Tibial nerve (tissue), 4 donors: ENCODE results near the gene UBA52. TPM values are rescaled to one million over a fixed set of nuclear protein-coding genes. Genes with fewer than 3 reads are reported as not detected.

ENCODE experiments used
- DNase-seq, 2 donors: peaks; one replicate each; pipeline ENCODE4 v3.0.0-alpha.2; 2019; ENCODE audit warnings: low spot score in 2 of 2
- H3K27ac ChIP-seq, 4 donors: fragments of 200-600 bp; sonication (generic) in 3 of 4; one replicate each; pipeline ENCODE4 v1.5.1; 2017 to 2019; ENCODE audit warnings: mild to moderate bottlenecking in 1 of 4
- H3K27me3 ChIP-seq, 2 donors: fragments of 200-600 bp; sonication (generic) in 1 of 2; one replicate each; pipeline versions ENCODE4 v1.5.1 to v1.6.0; 2017 to 2019
- H3K36me3 ChIP-seq, 3 donors: fragments of 200-600 bp; sonication (generic); one replicate each; pipeline ENCODE4 v1.5.1; 2018 to 2019
- H3K4me1 ChIP-seq, 4 donors: fragments of 200-600 bp; sonication (generic) in 3 of 4; one replicate each; pipeline ENCODE4 v1.5.1; 2017 to 2019
- H3K4me3 ChIP-seq, 4 donors: fragments of 200-600 bp; sonication (generic) in 3 of 4; one replicate each; pipeline ENCODE4 v1.5.1; 2017 to 2019; ENCODE audit warnings: mild to moderate bottlenecking in 1 of 4, moderate library complexity in 1 of 4
- H3K9me3 ChIP-seq, 4 donors: fragments of 200-600 bp; sonication (generic) in 3 of 4; one replicate each; pipeline ENCODE4 v1.5.1; 2017 to 2019
- CTCF ChIP-seq, 5 experiments: fragments of 200-600 bp in 3 of 5; fragments of 450-650 bp in 2 of 5; sonication (generic) in 3 of 5; IDR thresholded peaks; one replicate each; pipeline ENCODE4 v1.5.1; 2016 to 2019; ENCODE audit warnings: antibody characterized with exemption in 5 of 5, mild to moderate bottlenecking in 3 of 5, moderate library complexity in 2 of 5
- EP300 ChIP-seq, 2 donors: sonication (generic); formaldehyde crosslinking; IDR thresholded peaks; one replicate each; pipeline ENCODE4 v1.6.1; 2017; ENCODE audit warnings: antibody characterized with exemption in 2 of 2, mild to moderate bottlenecking in 1 of 2
- POLR2A ChIP-seq, 2 donors: fragments of 450-650 bp; IDR thresholded peaks; one replicate each; pipeline ENCODE4 v1.6.1; 2017; ENCODE audit warnings: antibody characterized with exemption in 2 of 2, mild to moderate bottlenecking in 2 of 2, moderate library complexity in 2 of 2
- WGBS, 2 donors: methylation state at CpG; one replicate each; pipeline ENCODE4 v1.1.5; 2018; 5-methylcytosine and 5-hydroxymethylcytosine counted together
- total RNA-seq, 4 donors: library from RNA; depleted of rRNA; stranded (reverse); fragments of >200 nt; gene quantifications; one replicate each; pipeline ENCODE4 v1.1.0, GENCODE V29; 2016

The UBA52 gene
- total RNA-seq, 4 donors from 2014 or later: 504 to 826 (median 521) TPM

- 94 to 96% methylated on average over 3 of the region's 3 CpGs for WGBS, 2 donors
Measured at GRCh38 chr19:18616023-18616422, 44.4 kb downstream of the UBA52 start.

GRCh38 chr19:18617562-18617961, 45.9 kb downstream of the UBA52 start:
- Histone ChIP-seq H3K4me1 (peaks cover 0 to 10% (median 4%) of the 10 kb centered on the region in 4 donors), H3K36me3 (no peaks in the 10 kb centered on the region), H3K9me3 (no peaks in the 10 kb centered on the region), H3K27me3 (peaks cover 2 to 52% of the 10 kb centered on the region in 2 donors), H3K27ac (no peak overlapping the region), H3K4me3 (no peak overlapping the region)
- no peak for TF ChIP-seq CTCF (IDR thresholded peaks at IDR 0.05)
- no peak for TF ChIP-seq POLR2A (IDR thresholded peaks at IDR 0.05)
- no peak for TF ChIP-seq EP300 (IDR thresholded peaks at IDR 0.05)
- DNase-seq: no peak

More at GRCh38 chr19:18616023-18616422, 44.4 kb downstream of the UBA52 start:
- H3K36me3 ChIP-seq: no peaks in the 10 kb centered on the region
- H3K4me3 ChIP-seq: no peak overlapping the region
- H3K27ac ChIP-seq: no peak overlapping the region
- H3K4me1 ChIP-seq: peaks cover 0 to 26% (median 19%) of the 10 kb centered on the region in 4 donors
- H3K27me3 ChIP-seq: peaks cover 4 to 67% of the 10 kb centered on the region in 2 donors
- no peaks in the 10 kb centered on the region for H3K9me3 ChIP-seq
- no peak for TF ChIP-seq POLR2A (IDR thresholded peaks at IDR 0.05)
- TF ChIP-seq EP300 (IDR thresholded peaks at IDR 0.05): no peak
- TF ChIP-seq CTCF (IDR thresholded peaks at IDR 0.05): no peak
- DNase-seq: no peak

- H3K4me1 ChIP-seq: peaks cover 0 to 3% (median under 1%) of the 10 kb centered on the region in 4 donors
- TF ChIP-seq CTCF (IDR thresholded peaks at IDR 0.05): no peak
- no peaks in the 10 kb centered on the region for H3K9me3 ChIP-seq
- no peak for DNase-seq
- H3K27ac ChIP-seq: no peak overlapping the region
- H3K27me3 ChIP-seq: peaks cover 0 to 45% of the 10 kb centered on the region in 2 donors
- WGBS, 2 donors: 97 to 98% methylated on average over 12 to 13 of the region's 13 CpGs
- no peak overlapping the region for H3K4me3 ChIP-seq
- H3K36me3 ChIP-seq: no peaks in the 10 kb centered on the region
Measured at GRCh38 chr19:18618236-18618635, 46.6 kb downstream of the UBA52 start.

- no peak overlapping the region for H3K4me3 ChIP-seq
- H3K27me3 ChIP-seq: peaks cover 0 to 24% of the 10 kb centered on the region in 2 donors
- no peaks in the 10 kb centered on the region for H3K9me3 ChIP-seq
- no peaks in the 10 kb centered on the region for H3K36me3 ChIP-seq
- no peak overlapping the region for H3K27ac ChIP-seq
- TF ChIP-seq EP300 (IDR thresholded peaks at IDR 0.05) (no peak), CTCF (IDR thresholded peaks at IDR 0.05) (no peak), POLR2A (IDR thresholded peaks at IDR 0.05) (no peak)
- WGBS, 2 donors: 86 to 94% methylated on average over 10 of the region's 10 CpGs
- no peak for DNase-seq
- H3K4me1 ChIP-seq: no peaks in the 10 kb centered on the region
Measured at GRCh38 chr19:18620311-18620710, 48.7 kb downstream of the UBA52 start.

- Histone ChIP-seq H3K27me3 (peaks cover 0 to 19% of the 10 kb centered on the region in 2 donors), H3K36me3 (no peaks in the 10 kb centered on the region), H3K27ac (no peak overlapping the region), H3K4me3 (no peak overlapping the region), H3K9me3 (no peaks in the 10 kb centered on the region), H3K4me1 (no peaks in the 10 kb centered on the region)
- no peak for TF ChIP-seq EP300 (IDR thresholded peaks at IDR 0.05)
- TF ChIP-seq CTCF (IDR thresholded peaks at IDR 0.05): no peak
- no peak for TF ChIP-seq POLR2A (IDR thresholded peaks at IDR 0.05)
- no peak for DNase-seq
- 81 to 85% methylated on average over 6 to 7 of the region's 7 CpGs for WGBS, 2 donors
Measured at GRCh38 chr19:18620902-18621301, 49.2 kb downstream of the UBA52 start.
